Astrocyte of the hippocampus (primary cell): Measurements from ENCODE around the gene PTPRT.

Experiments used
- DNase-seq: peaks from one replicate; pipeline ENCODE4 v3.0.0; 2011; ENCODE audit warnings: low read depth, low spot score

The PTPRT gene

DNA sequence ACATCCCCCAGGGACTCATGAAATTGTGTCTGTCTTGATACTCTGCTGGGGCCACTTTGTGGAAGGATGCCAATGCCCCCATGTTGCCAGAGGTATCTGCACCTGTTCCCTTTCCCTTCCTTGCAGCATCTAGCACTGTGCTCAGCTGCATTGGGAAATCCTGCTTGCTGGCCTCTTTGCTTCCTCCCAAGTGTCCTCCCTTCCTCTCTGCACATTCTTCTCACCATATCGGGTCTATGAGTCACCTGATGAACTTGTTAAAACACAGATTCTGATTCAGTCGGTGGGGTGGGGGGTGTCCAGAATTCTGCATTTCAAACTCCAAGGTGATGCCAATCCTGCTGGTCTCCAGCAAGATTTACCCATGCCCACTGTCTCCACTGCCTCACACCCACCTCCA is 467.8 kb downstream of the PTPRT start:
- no peak for DNase-seq

DNA sequence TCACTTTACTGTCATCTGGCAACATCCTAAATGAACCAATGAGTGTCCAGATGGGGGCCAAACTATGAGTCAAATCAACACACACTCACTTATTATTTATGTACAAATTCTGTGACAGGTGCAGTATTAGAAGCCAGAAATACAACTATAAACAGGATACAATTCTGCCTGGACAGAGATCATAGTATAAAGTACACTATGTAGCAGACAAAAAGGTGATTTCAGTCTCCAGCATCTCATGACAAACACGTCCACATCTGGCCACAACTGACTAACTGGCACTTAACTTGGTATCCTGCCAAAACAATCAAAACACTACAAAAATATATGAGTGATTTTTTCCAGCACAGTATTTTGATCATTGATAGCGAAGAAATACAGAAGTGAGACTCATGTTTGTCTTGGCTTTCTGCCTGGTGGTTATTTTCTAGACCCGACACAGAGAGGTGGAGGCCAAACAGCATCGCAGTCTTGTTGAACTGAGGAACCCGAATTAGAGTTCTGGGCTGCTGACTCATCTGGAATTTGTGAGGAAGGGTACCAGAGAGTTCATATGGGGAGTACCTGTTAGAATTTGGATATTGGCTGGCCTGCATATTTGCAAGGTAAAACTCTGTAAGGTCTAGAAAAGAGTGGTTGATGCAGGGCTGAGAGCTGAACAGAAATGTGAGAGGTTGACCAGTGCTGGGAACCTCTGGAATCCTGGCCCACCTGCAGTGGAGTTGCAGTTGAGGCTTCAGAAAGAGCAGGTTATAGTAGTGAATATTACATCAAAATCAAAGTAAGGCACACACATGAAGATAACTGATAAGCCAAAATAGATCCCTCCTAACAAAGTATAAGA is 475.2 kb downstream of the PTPRT start:
- peak; percentile 12 for DNase-seq

DNA sequence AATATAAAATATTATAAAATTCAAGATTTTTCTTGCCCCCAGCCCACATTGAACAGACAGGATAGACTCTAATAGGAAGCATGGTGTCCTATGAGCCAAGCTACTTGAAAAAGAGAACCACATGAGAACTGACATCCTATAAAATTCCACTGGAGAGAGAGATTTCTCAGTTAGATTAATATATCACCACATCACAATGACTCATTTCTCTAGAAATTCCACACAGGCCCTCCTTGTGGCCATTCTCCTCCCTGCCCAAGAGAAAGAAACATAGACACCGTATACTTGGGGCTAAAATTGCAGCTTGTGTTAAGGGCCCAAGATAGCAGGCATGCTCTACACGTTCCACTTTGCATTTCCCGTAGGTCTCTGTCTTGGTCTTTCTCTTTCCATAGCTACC is 481.4 kb downstream of the PTPRT start:
- no peak for DNase-seq

DNA sequence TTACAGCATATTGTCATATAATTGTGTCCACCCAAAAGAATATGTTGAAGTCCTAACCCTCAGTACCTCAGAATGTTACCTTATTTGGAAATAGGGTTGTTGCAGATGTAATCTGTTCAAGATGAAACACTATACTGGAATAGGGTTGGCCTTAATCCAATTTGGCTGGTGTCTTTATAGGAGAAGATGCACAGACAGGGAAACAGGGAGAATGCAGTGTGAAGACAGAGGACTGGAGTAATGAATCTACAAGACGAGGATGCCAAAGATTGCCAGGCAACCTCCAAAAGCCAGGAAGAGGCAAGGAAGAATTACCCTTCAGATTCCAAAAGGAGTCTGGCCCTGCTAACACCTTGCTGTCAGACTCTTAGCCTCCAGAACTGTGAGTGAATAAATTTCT is 482.9 kb downstream of the PTPRT start:
- DNase-seq = no peak

DNA sequence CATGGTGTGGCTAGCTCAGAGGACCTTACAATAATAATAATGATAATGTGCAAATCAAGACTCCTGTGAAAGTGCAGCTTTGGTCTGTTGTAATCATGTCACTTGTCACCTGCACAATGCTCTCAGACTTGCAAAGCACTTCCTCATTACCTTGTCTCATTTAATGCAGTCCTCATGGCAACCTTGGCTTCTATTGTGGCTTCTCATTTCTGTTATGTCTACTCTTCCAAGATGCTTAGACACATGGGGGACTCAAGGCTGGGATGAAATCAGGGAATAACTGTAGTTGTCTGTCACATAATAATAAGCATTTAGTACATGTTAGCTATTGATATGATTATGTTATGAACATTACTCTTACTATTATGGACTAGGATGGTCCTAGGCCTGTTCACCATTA is 484.2 kb downstream of the PTPRT start:
- no peak for DNase-seq

DNA sequence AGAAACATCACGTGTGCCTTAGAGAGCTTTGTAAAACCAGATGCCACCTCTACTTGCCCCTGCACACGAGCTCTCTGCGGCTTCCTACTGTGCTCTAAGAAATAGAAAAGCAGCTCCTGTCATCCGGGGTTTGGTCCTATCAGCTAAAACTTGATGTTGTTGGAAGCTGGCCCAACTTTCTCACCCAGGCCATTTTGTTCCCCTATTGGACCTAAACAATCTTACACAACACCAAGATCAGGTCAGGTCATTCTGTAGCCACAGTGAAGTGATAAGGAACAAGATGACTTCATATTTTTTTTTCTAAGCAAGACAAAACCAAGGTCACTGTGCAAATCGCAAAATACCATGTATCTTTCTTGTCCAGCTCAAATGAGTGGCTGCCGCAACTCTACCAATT is 486.0 kb downstream of the PTPRT start:
- no peak for DNase-seq

DNA sequence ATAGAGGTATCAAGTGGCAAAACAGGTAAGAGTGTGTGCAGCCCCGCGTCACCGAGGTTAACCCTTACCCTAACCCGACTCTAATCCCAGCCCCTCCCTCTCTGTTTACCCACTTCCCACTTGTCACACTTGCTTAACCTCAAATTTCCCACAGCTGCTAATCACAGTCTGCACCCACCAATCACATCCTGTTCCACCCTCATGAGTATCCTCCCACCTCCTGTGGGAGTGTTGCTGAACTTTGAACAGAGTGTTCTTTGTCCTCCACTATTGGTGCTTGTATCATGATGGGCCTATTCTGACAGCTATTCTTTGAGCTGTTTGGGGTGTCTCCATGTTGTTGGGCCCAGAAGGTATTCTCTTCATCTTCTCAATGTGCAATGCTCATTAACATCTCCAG is 487.8 kb downstream of the PTPRT start:
- DNase-seq = no peak

DNA sequence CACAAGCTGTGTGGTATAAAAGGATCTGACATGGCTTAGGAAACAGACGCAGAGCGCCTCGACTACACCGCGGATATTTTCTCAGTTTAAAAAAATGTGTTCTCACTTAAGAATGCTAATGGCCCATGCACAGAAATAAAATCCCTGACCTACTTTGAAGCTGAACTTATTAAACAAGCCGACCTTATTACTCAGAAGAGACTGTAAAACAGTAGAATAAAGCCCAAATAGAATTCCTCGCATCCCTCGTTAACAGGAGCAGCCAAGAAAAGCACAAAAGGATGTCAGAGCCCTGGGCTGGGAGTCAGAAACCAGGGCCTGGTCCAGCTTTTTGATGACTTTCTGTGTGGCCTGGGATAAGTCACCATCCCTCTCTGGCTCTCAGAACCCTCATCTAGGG is 489.3 kb downstream of the PTPRT start:
- no peak for DNase-seq

DNA sequence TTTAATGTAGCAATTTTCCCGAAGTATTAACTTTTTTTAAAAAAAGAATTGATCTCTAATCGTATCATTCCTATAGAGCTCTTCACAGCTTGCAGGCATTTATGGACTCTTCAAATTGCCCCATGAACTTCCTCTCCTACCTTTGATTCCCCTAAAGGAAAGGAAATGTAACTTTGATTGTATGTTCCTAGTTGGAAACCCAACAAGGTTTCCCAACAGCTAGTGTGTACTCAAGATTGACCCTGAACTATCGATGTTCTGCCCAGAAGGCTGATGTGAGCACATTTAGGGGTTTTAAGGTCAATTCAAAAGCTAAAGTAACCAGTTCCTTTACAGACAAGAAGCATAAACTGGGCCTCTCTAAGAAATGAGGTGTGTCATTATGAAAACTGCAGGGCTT is 491.7 kb downstream of the PTPRT start:
- DNase-seq = no peak

DNA sequence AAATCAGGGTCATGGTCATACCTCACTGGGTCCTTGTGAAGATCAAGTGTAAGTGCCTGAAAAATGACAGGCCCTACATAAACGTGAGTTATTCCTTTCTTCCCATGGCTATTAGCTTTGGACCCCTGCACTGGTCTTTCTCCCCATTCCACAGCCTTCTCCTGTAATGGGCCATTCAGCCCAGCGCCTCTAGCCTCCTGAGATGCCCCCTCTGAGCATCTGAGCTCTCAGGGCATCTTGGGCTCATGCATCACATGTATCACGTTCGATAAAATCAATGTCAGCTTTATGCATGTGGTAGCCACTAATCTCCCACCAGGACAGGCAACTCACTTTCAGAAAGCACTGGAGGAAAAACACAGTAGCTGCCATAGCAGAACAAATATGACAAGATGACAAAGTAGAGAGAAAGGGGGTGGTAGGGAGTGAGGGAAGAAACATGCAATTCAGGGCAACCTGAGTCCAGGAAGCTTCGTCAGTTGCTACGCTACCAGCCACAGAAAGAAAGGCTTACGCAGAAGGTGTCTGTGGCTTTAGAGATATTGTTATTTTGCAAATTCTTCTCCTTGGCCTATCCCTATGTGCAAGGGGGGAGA is 498.8 kb downstream of the PTPRT start:
- DNase-seq = no peak

DNA sequence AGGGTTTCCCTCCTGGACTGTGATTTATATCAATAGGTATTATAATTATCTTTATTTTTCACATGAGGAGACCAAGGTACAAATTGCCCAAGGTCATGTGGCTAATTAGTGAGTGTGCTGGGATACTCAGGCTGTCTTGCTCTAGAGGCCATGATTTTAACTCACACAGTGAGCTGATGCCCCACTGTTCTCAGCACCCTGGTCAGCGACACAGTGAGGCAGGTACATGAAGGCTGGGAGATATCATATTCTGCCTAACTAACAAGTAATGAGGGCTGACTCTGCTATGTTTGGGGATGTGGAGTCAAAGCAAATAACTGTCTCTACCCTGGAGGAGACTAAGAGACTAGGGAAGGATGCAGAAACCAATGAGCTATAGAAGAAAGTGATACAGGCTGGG is 501.1 kb downstream of the PTPRT start:
- peak; percentile 37 for DNase-seq

DNA sequence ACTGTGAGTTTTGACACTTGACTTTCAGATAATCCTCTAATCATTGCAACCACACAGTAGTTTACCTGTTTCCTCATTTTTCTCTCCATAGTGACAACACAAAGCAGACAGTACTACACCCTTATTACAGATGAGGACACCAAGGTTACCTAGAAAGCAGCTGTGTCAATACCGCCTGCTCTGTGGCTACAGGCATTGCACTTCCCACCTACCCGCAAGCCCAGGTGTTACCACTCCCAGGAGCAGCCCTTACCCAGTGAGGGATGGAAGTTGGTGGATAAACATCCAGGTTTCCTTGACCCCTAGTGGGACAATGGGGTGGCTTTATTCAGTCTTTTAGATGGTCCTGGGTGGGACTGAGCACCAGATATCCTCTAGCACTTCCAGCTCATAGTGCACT is 503.6 kb downstream of the PTPRT start:
- no peak for DNase-seq

DNA sequence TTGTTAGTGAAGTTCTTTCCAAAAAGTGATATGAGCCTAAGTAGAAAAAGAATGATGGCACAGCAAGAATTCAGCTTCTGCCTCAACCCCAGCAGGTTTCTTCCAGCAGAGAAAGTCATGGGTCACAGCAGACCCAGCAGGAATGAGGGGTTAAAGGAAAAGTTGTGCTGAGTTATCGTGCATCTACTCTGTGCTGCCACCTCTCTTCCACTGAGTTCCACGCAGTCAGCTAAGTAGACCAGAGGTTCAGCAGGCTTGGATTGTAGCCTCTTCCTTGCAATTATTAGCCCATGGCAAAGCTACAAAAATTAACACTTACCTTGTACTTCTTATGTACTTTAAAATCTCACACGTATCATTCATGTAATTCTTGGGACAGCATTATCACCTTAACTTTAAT is 510.8 kb downstream of the PTPRT start:
- DNase-seq = no peak

DNA sequence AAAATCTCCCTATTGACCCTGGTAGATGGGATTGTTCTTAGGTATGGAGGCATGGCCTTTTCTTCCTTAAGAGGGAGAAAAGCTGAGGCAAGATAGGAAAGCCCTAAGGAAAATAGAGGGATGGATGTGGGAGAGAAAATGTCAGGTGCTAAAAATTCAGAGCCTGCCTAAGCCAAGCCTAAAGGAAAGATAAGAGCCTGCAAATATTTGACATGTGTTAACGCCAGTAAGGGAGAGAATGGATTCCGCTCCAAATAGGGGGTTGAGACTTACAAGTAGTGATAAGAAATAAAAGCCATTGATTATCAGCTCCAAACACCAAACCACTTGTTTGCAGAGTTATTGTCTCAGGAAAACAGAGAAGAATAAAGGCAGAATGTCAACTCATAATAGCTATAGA is 533.6 kb downstream of the PTPRT start:
- no peak for DNase-seq

DNA sequence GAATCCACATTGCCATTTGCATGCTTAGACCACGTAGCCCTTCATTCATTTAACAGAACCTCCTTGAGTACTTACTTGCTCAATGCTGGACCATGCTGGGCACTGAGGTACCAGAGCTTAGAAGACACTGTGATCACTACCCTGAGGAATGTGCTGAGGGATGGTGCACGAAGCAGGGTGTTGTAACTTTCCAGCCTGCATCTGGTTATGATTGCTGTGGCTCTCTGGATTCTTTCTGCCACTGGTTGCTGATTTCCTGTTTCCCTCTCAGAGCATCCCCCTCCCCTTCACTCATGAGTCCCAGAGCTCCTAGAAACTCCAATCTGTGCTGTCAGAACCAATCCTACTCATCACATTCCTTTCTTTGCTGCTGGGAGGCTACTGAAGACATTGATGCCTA is 537.4 kb downstream of the PTPRT start:
- no peak for DNase-seq

DNA sequence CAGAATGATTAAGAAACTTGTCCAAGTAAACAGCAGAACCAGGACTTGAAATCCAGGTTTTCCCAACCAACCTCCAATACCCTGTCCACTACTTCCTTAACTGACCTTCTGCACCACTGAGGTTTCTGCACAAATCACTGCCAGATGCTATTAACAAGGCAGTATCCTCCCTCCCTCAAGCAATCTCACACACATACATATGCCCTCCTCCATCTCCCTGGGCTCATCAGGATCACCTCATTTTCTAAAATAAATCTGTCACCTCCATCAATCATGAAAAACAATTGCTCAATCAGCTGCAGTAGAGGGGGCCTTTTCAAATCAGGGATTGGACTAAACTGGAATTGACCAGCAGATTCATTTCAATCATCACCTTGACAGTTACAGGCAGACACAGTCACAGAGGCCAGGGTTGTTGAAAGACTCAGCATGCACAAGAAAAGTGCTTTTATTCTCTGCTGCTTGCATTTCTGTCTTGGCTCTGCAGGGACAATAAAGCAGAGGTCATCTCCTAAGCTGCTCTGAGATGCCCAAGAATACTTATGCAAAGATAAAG is 539.4 kb downstream of the PTPRT start:
- no peak for DNase-seq

DNA sequence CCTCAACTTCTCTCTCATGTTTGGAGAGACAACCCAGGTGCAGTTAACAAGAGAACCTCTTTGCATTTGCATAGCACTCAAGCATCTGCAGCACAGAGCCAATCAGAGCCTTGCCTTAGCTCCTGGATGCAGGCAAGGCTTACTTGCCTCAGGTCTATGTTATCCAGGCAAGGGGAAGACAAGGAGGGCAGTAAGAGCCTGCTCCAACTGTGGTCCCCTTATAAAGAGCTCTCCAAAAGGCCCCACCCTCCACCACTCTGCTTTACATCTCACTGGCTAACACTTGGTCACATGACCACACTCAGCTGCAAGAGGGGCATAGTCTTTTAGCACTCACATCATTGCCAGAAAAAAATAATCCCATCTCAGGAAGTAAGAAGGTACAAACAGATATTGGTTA is 540.0 kb downstream of the PTPRT start:
- no peak for DNase-seq

DNA sequence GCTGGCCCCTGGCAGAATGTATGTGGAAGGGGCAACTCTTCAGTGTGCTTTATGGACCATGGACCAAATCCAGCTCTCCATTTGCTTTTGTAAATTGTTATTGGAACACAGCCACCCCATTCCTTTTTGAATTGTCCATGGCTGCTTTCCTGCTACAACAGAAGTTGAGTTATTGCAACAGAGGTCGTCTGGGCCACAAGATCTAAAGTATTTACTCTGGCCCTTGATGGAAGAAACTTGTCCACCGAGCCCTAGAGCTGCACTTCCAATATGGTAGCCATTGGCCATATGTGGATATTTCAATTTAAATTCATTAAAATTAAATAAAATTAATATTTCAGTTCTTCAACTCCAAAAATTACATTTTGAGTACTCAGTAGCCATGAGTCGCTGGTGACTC is 543.5 kb downstream of the PTPRT start:
- DNase-seq = no peak

DNA sequence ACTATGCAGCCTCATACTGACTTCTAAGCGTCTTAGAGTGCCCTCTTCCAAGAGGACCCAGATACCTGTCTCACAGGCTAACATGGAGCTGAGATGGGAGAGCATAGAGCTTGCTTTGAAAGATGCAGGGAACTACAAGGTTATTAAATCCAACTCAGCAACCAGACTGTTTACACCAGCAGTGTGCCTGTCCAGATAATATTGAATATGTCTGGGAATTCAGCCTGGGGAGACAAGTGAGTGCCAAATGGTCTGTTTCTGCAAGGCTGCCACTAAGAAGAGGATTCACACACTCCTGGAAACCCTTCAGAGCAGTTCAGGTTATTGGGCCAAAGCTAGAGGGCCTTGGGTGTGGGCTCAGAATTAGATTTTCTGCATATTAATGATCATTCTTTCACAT is 547.8 kb downstream of the PTPRT start:
- DNase-seq = no peak

DNA sequence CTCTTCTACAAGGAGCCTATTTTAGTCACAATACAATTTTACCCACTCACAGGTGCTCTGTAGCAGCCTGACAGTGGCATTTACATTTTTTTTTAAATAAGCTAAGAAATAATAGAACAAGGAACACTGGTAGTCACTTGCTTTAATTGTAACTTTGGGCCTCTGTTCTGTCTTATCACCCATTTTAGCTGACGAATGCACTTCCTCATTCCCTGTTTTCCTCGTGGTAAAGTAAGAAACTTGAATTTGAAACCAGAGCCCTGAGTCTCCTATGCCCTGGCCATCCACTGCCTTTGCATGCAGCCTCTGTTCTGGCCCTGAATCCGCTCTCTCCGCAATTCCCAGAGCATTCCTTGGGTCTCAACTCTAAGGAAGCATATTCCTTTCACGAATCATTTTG is 550.6 kb downstream of the PTPRT start:
- no peak for DNase-seq

DNA sequence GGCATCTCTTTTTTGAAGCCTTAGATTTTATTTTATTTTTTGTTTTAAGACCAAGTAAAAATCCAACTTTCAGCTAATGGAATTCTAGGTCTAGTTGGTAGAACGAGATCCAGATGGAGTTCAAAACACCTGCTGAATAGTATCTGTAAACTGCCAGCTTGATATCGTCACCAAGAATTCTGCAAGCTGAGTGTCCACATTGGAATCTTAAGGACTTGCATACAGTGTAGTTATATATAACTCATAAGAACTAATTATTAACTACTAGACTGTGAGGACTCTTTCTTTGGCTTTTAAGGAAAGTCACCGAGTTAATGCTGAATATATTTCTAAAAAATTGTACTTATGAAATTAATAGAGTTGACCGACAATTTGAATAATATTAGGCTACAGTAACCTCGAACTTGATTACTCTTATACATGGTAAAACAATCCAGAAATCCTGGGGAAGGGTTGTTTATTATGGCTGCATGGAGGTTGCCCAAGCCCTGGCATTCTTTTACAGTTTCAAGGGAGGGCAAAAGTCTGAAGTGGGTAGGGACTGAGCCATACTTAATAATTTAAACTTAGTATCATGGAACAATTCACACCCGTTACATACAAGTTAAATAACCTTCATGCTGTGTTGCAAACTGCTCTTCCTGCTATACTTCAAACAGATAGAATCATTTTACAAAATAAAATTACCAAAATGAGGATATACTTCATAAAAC is 553.9 kb downstream of the PTPRT start:
- no peak for DNase-seq

DNA sequence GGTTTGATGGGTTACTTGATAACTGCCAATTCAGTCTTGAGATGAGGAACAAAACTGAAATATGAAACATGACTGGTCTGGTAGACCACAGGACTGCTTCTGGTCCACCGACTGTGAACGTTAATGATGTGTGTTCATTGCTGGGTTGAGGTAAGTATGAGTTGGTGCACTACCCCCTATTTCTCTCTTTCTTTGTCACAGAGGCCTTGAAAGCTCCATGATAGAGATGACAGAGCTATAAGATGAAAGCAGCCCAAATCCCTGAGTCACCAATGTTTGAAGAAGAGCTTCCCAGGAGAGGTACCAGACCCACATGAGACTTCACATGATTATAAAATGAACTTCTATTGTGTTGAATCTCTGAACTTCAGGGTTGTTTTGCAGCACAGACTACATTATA is 555.5 kb downstream of the PTPRT start:
- no peak for DNase-seq

DNA sequence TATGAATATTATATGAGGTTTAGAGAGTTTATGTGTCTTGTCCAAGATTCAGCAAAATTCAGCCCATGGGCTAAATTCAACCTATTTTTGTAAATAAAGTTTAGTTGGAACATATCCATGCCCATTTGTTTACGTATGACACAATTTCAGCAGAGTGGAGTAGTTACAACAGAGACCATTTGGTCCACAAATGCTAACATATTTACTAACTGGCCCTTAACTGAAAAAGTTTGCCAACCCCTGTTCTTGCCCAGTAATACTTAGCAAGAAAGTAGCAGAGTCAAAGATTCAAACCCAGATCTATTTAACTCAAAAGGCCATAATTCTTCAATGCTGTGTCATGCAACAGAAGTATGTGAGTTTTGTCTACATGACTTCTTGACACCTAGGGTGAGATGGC is 561.0 kb downstream of the PTPRT start:
- DNase-seq = no peak
